ENCODE data around the gene NAT9. TPM values are rescaled to one million over a fixed set of nuclear protein-coding genes. Genes with fewer than 3 reads are reported as not detected.

NAT9 gene
- total RNA-seq, 4 donors from 2014 or later = 23.1 to 85.0 (median 37.4) TPM

GRCh38 chr17:74797824-74798223 is 21.7 kb upstream of the NAT9 start:
- H3K27me3 ChIP-seq = no peaks in the 10 kb centered on the region
- H3K36me3 ChIP-seq = peaks cover 0 to 58% (median 0%) of the 10 kb centered on the region in 3 donors
- H3K27ac ChIP-seq = no peak overlapping the region
- DNase-seq = no peak
- no peak overlapping the region for H3K4me3 ChIP-seq
- TF ChIP-seq POLR2A (IDR thresholded peaks at IDR 0.05) = no peak
- no peak for TF ChIP-seq CTCF (IDR thresholded peaks at IDR 0.05)
- no peaks in the 10 kb centered on the region for H3K4me1 ChIP-seq
- no peaks in the 10 kb centered on the region for H3K9me3 ChIP-seq

DNA sequence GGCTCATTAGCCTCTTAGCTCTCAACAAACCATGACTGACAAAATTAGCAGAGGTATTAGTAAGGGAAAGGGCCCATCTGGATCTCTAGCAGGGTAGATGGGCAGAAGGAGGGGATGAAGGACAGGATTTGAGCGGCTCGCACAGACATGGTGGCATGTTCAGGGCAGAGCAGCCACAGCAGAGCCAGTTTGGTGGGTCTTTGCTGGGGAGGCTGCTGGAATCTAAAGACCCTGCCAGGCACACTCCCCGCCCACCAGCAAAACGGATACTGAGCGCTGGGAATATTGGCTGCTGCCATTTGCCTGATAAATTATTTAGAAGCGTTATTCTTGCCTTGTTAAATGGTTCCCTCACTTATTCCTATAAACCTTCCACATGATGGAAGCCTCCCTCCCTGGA is 20.7 kb upstream of the NAT9 start:
- no peak for DNase-seq
- H3K27me3 ChIP-seq = no peaks in the 10 kb centered on the region
- H3K4me1 ChIP-seq = no peaks in the 10 kb centered on the region
- H3K27ac ChIP-seq = no peak overlapping the region
- peaks cover 0 to 58% (median 0%) of the 10 kb centered on the region in 3 donors for H3K36me3 ChIP-seq
- no peaks in the 10 kb centered on the region for H3K9me3 ChIP-seq
- TF ChIP-seq POLR2A (IDR thresholded peaks at IDR 0.05) (no peak), CTCF (IDR thresholded peaks at IDR 0.05) (no peak)
- H3K4me3 ChIP-seq = no peak overlapping the region

DNA sequence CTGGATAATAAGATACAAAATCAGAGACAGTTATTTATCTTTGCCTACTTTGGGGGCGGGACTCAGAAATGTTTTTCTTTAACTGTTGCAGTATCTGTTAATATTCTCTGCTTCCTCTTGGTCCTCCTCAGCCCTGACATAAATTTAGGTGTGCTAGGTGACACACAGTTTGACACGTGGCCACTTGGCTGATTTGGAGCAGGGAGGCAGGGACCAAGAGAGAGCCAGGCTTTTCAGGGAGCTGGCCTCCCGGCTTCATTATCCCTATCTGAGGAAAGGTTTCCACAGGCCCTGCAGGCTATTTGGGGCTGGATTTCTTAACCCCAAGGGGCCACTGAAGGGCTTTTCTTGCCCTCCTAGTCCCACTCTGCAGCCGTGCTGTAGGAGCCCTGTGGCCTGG is 20.1 kb upstream of the NAT9 start:
- Histone ChIP-seq H3K9me3 (no peaks in the 10 kb centered on the region), H3K36me3 (peaks cover 0 to 55% (median 0%) of the 10 kb centered on the region in 3 donors), H3K27me3 (no peaks in the 10 kb centered on the region), H3K27ac (no peak overlapping the region), H3K4me1 (peaks cover 0 to 3% (median 0%) of the 10 kb centered on the region in 4 donors), H3K4me3 (no peak overlapping the region)
- DNase-seq = no peak
- TF ChIP-seq POLR2A (IDR thresholded peaks at IDR 0.05) = no peak
- TF ChIP-seq CTCF (IDR thresholded peaks at IDR 0.05) = no peak

- no peak for DNase-seq
These were observed 19.3 kb upstream of the NAT9 start for GRCh38 chr17:74795327-74796020.

DNA sequence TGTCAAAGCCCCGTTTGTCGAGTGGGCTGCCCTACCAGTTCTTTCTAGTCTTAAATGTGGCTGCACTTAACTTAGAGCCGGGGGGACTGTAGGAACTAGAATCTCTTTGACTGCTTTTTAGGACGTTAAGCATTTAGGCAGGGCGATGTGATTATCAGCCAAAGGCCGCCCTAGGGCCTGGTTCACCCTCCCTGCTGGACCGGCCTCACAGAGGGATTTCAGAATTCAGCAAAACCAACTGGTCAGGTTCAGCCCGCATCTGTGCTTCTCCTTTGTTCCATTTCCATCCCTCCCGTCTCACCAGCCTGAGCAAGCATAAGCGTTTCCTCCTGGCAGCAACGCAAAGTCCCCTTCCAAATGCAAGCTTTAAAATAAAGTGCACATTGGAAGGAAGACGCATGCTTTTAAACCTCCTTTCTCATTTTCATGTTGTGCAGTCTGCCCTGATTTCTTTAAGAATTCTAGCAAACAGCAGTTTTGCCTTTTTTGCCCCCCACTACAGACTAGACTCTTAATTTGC is 16.5 kb upstream of the NAT9 start:
- TF ChIP-seq POLR2A (IDR thresholded peaks at IDR 0.05) (no peak), CTCF (IDR thresholded peaks at IDR 0.05) (no peak)
- Histone ChIP-seq H3K4me3 (no peak overlapping the region), H3K4me1 (peaks cover 0 to 5% (median 0%) of the 10 kb centered on the region in 4 donors), H3K27ac (no peak overlapping the region), H3K9me3 (no peaks in the 10 kb centered on the region), H3K27me3 (no peaks in the 10 kb centered on the region), H3K36me3 (peaks cover 0 to 48% (median 0%) of the 10 kb centered on the region in 3 donors)
- no peak for DNase-seq

More at GRCh38 chr17:74795327-74796020, 19.3 kb upstream of the NAT9 start:
- Histone ChIP-seq H3K9me3 (no peaks in the 10 kb centered on the region), H3K36me3 (peaks cover 0 to 48% (median 0%) of the 10 kb centered on the region in 3 donors), H3K27ac (no peak overlapping the region), H3K4me3 (no peak overlapping the region), H3K27me3 (no peaks in the 10 kb centered on the region), H3K4me1 (peaks cover 0 to 5% (median 0%) of the 10 kb centered on the region in 4 donors)
- no peak for TF ChIP-seq POLR2A (IDR thresholded peaks at IDR 0.05)
- no peak for TF ChIP-seq CTCF (IDR thresholded peaks at IDR 0.05)
